Psoas muscle (tissue), 8 donors: ENCODE results near the gene SPRR2G. TPM values are rescaled to one million over a fixed set of nuclear protein-coding genes. Genes with fewer than 3 reads are reported as not detected.

Experiments used
- ATAC-seq, 4 donors: fragments of 200-7000 bp; cut with Tn5 transposase; one replicate each; pipeline ENCODE4 v1.9.1; 2020; ENCODE audit warnings: moderate library complexity in 3 of 4, mild to moderate bottlenecking in 2 of 4
- DNase-seq, 2 donors: peaks; one replicate each; pipeline ENCODE4 v3.0.0-alpha.2; 2020
- H3K27ac ChIP-seq: fragments of 200-600 bp; one replicate; pipeline ENCODE4 v1.8.0; 2022
- H3K27me3 ChIP-seq, 3 donors: fragments of 200-600 bp in 1 of 3; one replicate each; pipeline versions ENCODE4 v1.6.1 to v1.8.0; 2013 to 2022; ENCODE audit warnings: low read length in 2 of 3, mild to moderate bottlenecking in 2 of 3, moderate library complexity in 1 of 3; ENCODE audit not compliant: insufficient read depth in 3 of 3
- H3K36me3 ChIP-seq, 2 donors: fragments of 200-600 bp in 1 of 2; one replicate each; pipeline versions ENCODE4 v1.6.1 to v1.8.0; 2013 to 2022; ENCODE audit warnings: low read depth in 1 of 2, mild to moderate bottlenecking in 1 of 2, moderate library complexity in 1 of 2; ENCODE audit not compliant: insufficient read depth in 1 of 2
- H3K4me1 ChIP-seq: fragments of 200-600 bp; one replicate; pipeline ENCODE4 v1.8.0; 2022
- H3K4me3 ChIP-seq: fragments of 200-600 bp; one replicate; pipeline ENCODE4 v1.8.0; 2022; ENCODE audit warnings: mild to moderate bottlenecking
- H3K9me3 ChIP-seq: fragments of 200-600 bp; one replicate; pipeline ENCODE4 v1.8.0; 2022
- CTCF ChIP-seq: fragments of 200-600 bp; IDR thresholded peaks from one replicate; pipeline ENCODE4 v1.8.0; 2022; ENCODE audit warnings: antibody characterized with exemption
- WGBS, 3 donors: extraction: QIAGEN DNeasy Blood & Tissue Kit; methylation state at CpG; one replicate each; pipeline versions ENCODE4 v1.1.6 to v1.1.7; 2013; 5-methylcytosine and 5-hydroxymethylcytosine counted together
- intact Hi-C, 2 donors: fragments of 100-400 bp; cut with DNase I; formaldehyde crosslinking; loops; one replicate each; pipeline versions ENCODE4 v1.11.0 to v1.14.2; 2022
- polyA plus RNA-seq, 3 donors: library from polyadenylated mRNA; stranded (reverse); fragments of 200-250 nt; gene quantifications; one replicate each; pipeline ENCODE4 v1.2.3, GENCODE V29; 2013
- total RNA-seq, 4 donors: library from RNA; stranded (reverse); fragmentation: NEBNext Ultra II Directional in 2 of 4; extraction: Animal tissue kit (Norgen Biotek cat#: 25700) in 2 of 4; gene quantifications; one replicate each; pipeline versions ENCODE4 v1.2.1 to v1.2.4, GENCODE V29; 2021 to 2023
- donor health status: healthy with polysubstance abuse.
- donor health status: DM: no; HTN: no; CAD: no; lungs with moderate emphysema.
- donor health status: Bipolar disorder and iron deficiency.
- donor health status: healthy.
- donor health status: DM: yes; HTN: yes; CAD: no.
- donor health status: DM: no; HTN: no; CAD: no.
- donor health status: DM: no; HTN: no; CAD: no.
- donor health status: DM: yes; HTN: yes; CAD: no.

SPRR2G gene
- total and polyA plus RNA-seq, 7 donors = not detected

GRCh38 chr1:153168686-153169085 is 18.0 kb upstream of the SPRR2G start:
- no peaks in the 10 kb centered on the region for H3K9me3 ChIP-seq
- TF ChIP-seq CTCF = no peak
- ATAC-seq (no peak), DNase-seq (no peak)
- no peaks in the 10 kb centered on the region for H3K4me1 ChIP-seq
- intact Hi-C loops = no loop called here
- H3K36me3 ChIP-seq = no peaks in the 10 kb centered on the region
- no peak overlapping the region for H3K4me3 ChIP-seq
- no peaks in the 10 kb centered on the region for H3K27me3 ChIP-seq
- 62 to 68% (median 66%) methylated on average over 2 of the region's 2 CpGs for WGBS, 3 donors
- H3K27ac ChIP-seq = no peak overlapping the region

- no peak for ATAC-seq
- H3K27ac ChIP-seq = no peak overlapping the region
- no peaks in the 10 kb centered on the region for H3K27me3 ChIP-seq
- H3K36me3 ChIP-seq = no peaks in the 10 kb centered on the region
- intact Hi-C loops = no loop called here
- no peak for DNase-seq
- 80 to 88% (median 87%) methylated on average over 2 of the region's 2 CpGs for WGBS, 3 donors
- peaks cover 7% of the 10 kb centered on the region for H3K9me3 ChIP-seq
- TF ChIP-seq CTCF = no peak
- no peak overlapping the region for H3K4me3 ChIP-seq
- H3K4me1 ChIP-seq = no peaks in the 10 kb centered on the region
These were observed 4.9 kb upstream of the SPRR2G start for GRCh38 chr1:153155541-153155940.

- no peak for ATAC-seq
- Histone ChIP-seq H3K36me3 (no peaks in the 10 kb centered on the region), H3K27me3 (no peaks in the 10 kb centered on the region), H3K9me3 (no peaks in the 10 kb centered on the region), H3K4me3 (no peak overlapping the region), H3K4me1 (no peaks in the 10 kb centered on the region), H3K27ac (no peak overlapping the region)
- WGBS, 3 donors = 54 to 64% (median 59%) methylated on average over 3 of the region's 3 CpGs
- TF ChIP-seq CTCF = no peak
- intact Hi-C loops = no loop called here
- DNase-seq = no peak
These were observed 1.8 kb upstream of the SPRR2G start for GRCh38 chr1:153152481-153152880.

- intact Hi-C loops = no loop called here
- no peaks in the 10 kb centered on the region for H3K27me3 ChIP-seq
- 80 to 87% (median 85%) methylated on average over 3 of the region's 3 CpGs for WGBS, 3 donors
- H3K4me1 ChIP-seq = no peaks in the 10 kb centered on the region
- TF ChIP-seq CTCF = no peak
- ATAC-seq (no peak), DNase-seq (no peak)
- no peak overlapping the region for H3K27ac ChIP-seq
- no peak overlapping the region for H3K4me3 ChIP-seq
- H3K36me3 ChIP-seq = no peaks in the 10 kb centered on the region
- H3K9me3 ChIP-seq = no peaks in the 10 kb centered on the region
These were observed 9.3 kb downstream of the SPRR2G start for GRCh38 chr1:153141377-153141776.

- H3K27ac ChIP-seq = no peak overlapping the region
- ATAC-seq (no peak), DNase-seq (no peak)
- intact Hi-C loops = no loop called here
- H3K4me3 ChIP-seq = no peak overlapping the region
- no peaks in the 10 kb centered on the region for H3K27me3 ChIP-seq
- no peaks in the 10 kb centered on the region for H3K4me1 ChIP-seq
- TF ChIP-seq CTCF = no peak
- 69 to 74% (median 70%) methylated on average over 3 of the region's 3 CpGs for WGBS, 3 donors
- no peaks in the 10 kb centered on the region for H3K9me3 ChIP-seq
- no peaks in the 10 kb centered on the region for H3K36me3 ChIP-seq
These were observed 10.2 kb downstream of the SPRR2G start for GRCh38 chr1:153140484-153140883.
